HUES64 (cell line): ENCODE measurements around the gene MYO1D.

ENCODE experiments used
- H3K27ac ChIP-seq: 2 replicates; pipeline ENCODE4 v1.7.0; 2013; ENCODE audit warnings: low read depth, low read length, inconsistent platforms
- H3K27me3 ChIP-seq: 2 replicates; pipeline ENCODE4 v1.6.1; 2013; ENCODE audit warnings: mild to moderate bottlenecking, low read length; ENCODE audit not compliant: insufficient read depth
- H3K36me3 ChIP-seq: 2 replicates; pipeline ENCODE4 v1.6.1; 2013; ENCODE audit warnings: mild to moderate bottlenecking, low read length; ENCODE audit not compliant: insufficient read depth
- H3K4me1 ChIP-seq: 2 replicates; pipeline ENCODE4 v1.6.1; 2013; ENCODE audit warnings: mild to moderate bottlenecking, low read length, moderate library complexity; ENCODE audit not compliant: insufficient read depth
- H3K4me3 ChIP-seq: 2 replicates; pipeline ENCODE4 v1.5.1; 2013; ENCODE audit warnings: mild to moderate bottlenecking, low read length, moderate library complexity
- H3K9ac ChIP-seq: 2 replicates; pipeline ENCODE4 v1.6.1; 2013; ENCODE audit warnings: mild to moderate bottlenecking, low read depth, low read length
- H3K9me3 ChIP-seq: 2 replicates; pipeline ENCODE4 v1.6.1; 2013; ENCODE audit warnings: low read depth, low read length; ENCODE audit not compliant: insufficient read depth
- WGBS: fragments of 150-250, 120-280 bp; methylation state at CpG from one replicate; pipeline ENCODE4 v1.1.7; 2013; ENCODE audit warnings: missing lambda C conversion rate; 5-methylcytosine and 5-hydroxymethylcytosine counted together

Gene MYO1D

GRCh38 chr17:32701871-32702270, 175.1 kb downstream of the MYO1D start:
- no peaks in the 10 kb centered on the region for H3K27me3 ChIP-seq
- no peak overlapping the region for H3K27ac ChIP-seq
- H3K4me1 ChIP-seq: no peaks in the 10 kb centered on the region
- no CpG with 5 or more reads among the region's 1 CpG for WGBS
- H3K4me3 ChIP-seq: no peak overlapping the region
- H3K36me3 ChIP-seq: no peaks in the 10 kb centered on the region
- no peaks in the 10 kb centered on the region for H3K9me3 ChIP-seq
- H3K9ac ChIP-seq: no peak overlapping the region

DNA sequence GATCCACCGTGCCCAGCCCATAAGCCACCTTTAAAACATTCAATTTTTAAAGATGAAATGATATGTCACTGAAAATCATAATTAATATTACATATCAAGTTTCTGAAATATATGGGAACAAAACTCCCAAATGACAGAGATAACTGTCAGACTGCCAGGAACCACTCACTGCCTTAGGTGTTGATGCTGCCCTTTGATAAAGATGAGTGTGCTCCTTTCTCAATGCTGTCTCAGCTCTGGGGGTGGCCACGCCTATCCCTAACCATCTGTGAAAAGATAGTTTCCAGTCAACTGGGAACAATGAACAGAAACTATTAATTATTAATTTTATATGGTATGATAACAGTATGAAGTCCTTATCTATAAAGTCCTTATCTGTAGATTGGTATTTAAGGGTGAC, 177.7 kb downstream of the MYO1D start:
- Histone ChIP-seq H3K9me3 (peaks cover 3% of the 10 kb centered on the region; the same call in 1 of the 2 replicates), H3K4me3 (no peak overlapping the region), H3K27me3 (no peaks in the 10 kb centered on the region), H3K9ac (no peak overlapping the region), H3K4me1 (no peaks in the 10 kb centered on the region), H3K36me3 (no peaks in the 10 kb centered on the region), H3K27ac (no peak overlapping the region)
- WGBS: 80% methylated on average over 1 of the region's 2 CpGs

DNA sequence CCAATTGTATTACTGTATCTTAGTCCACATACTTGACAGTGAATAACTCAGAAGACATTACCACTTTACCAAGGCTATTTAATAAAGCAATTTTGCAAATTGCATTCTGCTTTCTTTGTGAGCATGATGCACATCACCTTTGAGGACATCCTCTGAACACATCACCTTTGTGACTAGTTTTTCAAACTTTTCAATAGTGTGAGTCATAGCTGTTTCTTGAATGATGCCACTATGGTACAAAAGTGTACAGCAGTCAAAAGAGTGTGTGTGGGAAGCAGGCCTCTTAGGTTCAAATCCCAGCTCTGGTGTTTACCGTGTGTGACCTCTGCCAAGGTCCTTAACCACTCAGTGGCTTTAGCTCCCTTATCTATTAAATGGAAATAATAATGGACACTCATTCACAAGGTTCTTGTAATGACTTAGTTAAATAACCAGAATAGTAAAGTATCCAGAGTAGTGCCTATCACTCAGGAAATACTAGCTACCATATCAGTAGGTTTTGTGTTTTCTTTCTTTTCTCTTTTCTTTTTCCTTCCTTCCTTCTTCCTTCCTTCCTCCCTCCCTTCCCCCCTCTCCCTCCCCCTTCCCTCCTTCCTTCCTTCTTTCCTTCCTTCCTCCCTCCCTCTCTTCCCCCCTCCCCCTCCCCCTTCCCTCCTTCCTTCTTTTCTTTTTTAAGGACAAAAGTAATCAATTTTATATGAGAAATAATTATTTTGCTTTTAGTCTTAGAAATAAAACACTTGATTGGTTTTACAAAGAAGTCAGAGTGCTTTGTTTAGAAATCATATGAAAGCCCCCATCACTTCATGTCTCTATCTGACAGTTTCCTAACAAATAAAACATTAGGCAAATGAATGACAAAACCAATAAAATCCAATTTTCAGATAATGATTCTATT, 178.9 kb downstream of the MYO1D start:
- Histone ChIP-seq H3K9ac (no peak overlapping the region), H3K27ac (no peak overlapping the region), H3K27me3 (no peaks in the 10 kb centered on the region), H3K9me3 (peaks cover 3% of the 10 kb centered on the region; the same call in 1 of the 2 replicates), H3K4me3 (no peak overlapping the region), H3K36me3 (no peaks in the 10 kb centered on the region), H3K4me1 (no peaks in the 10 kb centered on the region)
- 100% methylated on average over 1 of the region's 1 CpG for WGBS

DNA sequence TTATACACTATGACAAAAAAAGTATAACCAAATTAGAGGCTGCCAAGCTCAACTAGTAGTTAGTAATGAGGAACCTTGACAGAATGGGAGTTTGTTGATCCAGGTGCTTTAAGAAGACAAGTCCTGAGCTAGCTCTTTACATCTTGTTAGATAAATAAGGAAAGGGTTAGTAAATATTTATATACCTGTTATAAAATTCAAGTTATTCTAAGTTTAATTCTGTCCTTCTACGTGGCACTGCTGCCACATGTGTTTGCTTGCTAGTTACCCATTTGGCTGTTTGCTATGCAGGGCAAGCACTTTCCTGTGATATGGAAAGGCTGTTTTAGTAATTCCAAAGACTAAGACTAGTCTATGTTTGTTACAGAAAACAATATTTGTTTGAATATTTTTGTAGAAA, 180.5 kb downstream of the MYO1D start:
- no peaks in the 10 kb centered on the region for H3K27me3 ChIP-seq
- H3K9ac ChIP-seq: no peak overlapping the region
- no peaks in the 10 kb centered on the region for H3K4me1 ChIP-seq
- WGBS: 75% methylated on average over 1 of the region's 1 CpG
- no peaks in the 10 kb centered on the region for H3K36me3 ChIP-seq
- H3K9me3 ChIP-seq: peaks cover 3% of the 10 kb centered on the region; the same call in 1 of the 2 replicates
- H3K27ac ChIP-seq: no peak overlapping the region
- H3K4me3 ChIP-seq: no peak overlapping the region

GRCh38 chr17:32695864-32696263, 181.1 kb downstream of the MYO1D start:
- peaks cover 3% of the 10 kb centered on the region; the same call in 1 of the 2 replicates for H3K9me3 ChIP-seq
- H3K27me3 ChIP-seq: no peaks in the 10 kb centered on the region
- H3K4me3 ChIP-seq: no peak overlapping the region
- no peak overlapping the region for H3K27ac ChIP-seq
- H3K36me3 ChIP-seq: no peaks in the 10 kb centered on the region
- no peaks in the 10 kb centered on the region for H3K4me1 ChIP-seq
- no peak overlapping the region for H3K9ac ChIP-seq

- no peaks in the 10 kb centered on the region for H3K36me3 ChIP-seq
- H3K9ac ChIP-seq: no peak overlapping the region
- peaks cover 3% of the 10 kb centered on the region; the same call in 1 of the 2 replicates for H3K9me3 ChIP-seq
- H3K27me3 ChIP-seq: no peaks in the 10 kb centered on the region
- H3K27ac ChIP-seq: no peak overlapping the region
- WGBS: 91% methylated on average over 5 of the region's 5 CpGs
- no peak overlapping the region for H3K4me3 ChIP-seq
- H3K4me1 ChIP-seq: no peaks in the 10 kb centered on the region
Observed at GRCh38 chr17:32693194-32693897, 183.6 kb downstream of the MYO1D start.

GRCh38 chr17:32692179-32692578, 184.7 kb downstream of the MYO1D start:
- Histone ChIP-seq H3K27ac (no peak overlapping the region), H3K36me3 (no peaks in the 10 kb centered on the region), H3K4me3 (no peak overlapping the region), H3K4me1 (no peaks in the 10 kb centered on the region), H3K27me3 (no peaks in the 10 kb centered on the region), H3K9me3 (peaks cover 3% of the 10 kb centered on the region; the same call in 1 of the 2 replicates), H3K9ac (no peak overlapping the region)
- WGBS: 86% methylated on average over 1 of the region's 2 CpGs

- Histone ChIP-seq H3K9me3 (peaks cover 5% of the 10 kb centered on the region; the same call in 1 of the 2 replicates), H3K27me3 (no peaks in the 10 kb centered on the region), H3K4me1 (peaks cover 2% of the 10 kb centered on the region), H3K27ac (no peak overlapping the region), H3K4me3 (no peak overlapping the region), H3K36me3 (no peaks in the 10 kb centered on the region), H3K9ac (no peak overlapping the region)
- WGBS: 96% methylated on average over 6 of the region's 7 CpGs
Observed at GRCh38 chr17:32689348-32689747, 187.6 kb downstream of the MYO1D start.

DNA sequence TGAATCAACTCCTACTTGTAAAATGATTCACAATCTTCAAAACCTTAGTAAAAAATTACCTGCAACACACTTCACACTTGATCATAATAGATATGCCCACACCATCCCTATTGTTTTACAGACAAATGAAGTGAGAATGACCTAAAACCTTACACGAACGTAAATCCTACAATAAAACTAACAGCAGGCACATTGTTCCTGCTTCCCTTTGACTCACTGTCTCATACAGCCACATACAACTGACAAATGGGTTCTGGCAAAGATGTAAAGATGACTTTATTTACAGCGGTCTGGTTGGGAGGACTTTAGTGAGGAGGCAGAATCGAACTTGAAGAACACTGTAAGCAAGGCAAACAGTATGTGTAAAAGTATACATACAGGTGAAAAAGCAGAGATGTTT, 188.7 kb downstream of the MYO1D start:
- peaks cover 5% of the 10 kb centered on the region for H3K4me1 ChIP-seq
- no peaks in the 10 kb centered on the region for H3K36me3 ChIP-seq
- peaks cover 5% of the 10 kb centered on the region; the same call in 1 of the 2 replicates for H3K9me3 ChIP-seq
- H3K9ac ChIP-seq: no peak overlapping the region
- H3K27ac ChIP-seq: no peak overlapping the region
- H3K4me3 ChIP-seq: no peak overlapping the region
- WGBS: 87% methylated on average over 4 of the region's 4 CpGs
- H3K27me3 ChIP-seq: no peaks in the 10 kb centered on the region

DNA sequence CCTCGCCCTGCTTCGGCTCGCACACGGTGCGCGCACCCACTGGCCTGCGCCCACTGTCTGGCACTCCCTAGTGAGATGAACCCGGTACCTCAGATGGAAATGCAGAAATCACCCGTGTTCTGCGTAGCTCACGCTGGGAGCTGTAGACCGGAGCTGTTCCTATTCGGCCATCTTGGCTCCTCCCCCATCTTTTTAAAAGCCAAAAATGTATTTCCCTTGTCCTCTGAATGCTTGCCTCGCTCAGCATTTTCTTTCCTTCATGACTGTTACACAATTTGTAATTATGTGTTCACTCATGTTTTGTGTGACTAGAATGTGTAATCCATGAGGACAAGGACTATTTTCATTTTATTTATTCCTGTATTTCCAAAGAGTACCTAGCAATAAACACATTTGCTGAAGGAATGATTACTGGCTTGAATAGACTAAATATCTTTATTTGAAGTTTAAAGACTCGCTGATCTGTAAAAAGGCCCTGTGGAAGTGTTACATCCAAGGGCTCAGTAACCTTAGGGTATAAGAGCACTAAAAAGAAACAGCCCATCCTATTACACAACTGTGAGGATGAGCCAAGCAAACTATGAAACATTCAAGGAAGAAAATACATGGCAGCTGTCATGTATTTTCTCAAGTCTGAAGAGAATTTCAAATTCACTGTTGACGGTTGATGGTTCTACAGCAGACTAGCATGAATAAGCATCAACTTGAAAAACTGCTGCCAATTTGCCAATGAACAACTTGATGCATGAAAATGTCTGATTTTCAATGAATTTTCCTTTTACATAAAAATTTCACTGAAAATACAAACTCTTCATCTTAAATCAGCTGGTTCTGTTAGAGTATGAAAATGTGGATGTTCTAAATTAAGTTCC, 192.6 kb downstream of the MYO1D start:
- Histone ChIP-seq H3K4me1 (peaks cover 5% of the 10 kb centered on the region), H3K9ac (peak overlapping the region; percentile 73; the same call in 1 of the 2 replicates), H3K36me3 (no peaks in the 10 kb centered on the region), H3K4me3 (peak overlapping the region; percentile 42), H3K27ac (0 out of 2 replicates have a peak overlapping the region, but pooled peaks have one; percentile 30), H3K9me3 (peaks cover 5% of the 10 kb centered on the region; the same call in 1 of the 2 replicates), H3K27me3 (no peaks in the 10 kb centered on the region)
- WGBS: 74% methylated on average over 9 of the region's 16 CpGs
